ENCODE results near the gene BLOC1S4.

The BLOC1S4 gene

DNA sequence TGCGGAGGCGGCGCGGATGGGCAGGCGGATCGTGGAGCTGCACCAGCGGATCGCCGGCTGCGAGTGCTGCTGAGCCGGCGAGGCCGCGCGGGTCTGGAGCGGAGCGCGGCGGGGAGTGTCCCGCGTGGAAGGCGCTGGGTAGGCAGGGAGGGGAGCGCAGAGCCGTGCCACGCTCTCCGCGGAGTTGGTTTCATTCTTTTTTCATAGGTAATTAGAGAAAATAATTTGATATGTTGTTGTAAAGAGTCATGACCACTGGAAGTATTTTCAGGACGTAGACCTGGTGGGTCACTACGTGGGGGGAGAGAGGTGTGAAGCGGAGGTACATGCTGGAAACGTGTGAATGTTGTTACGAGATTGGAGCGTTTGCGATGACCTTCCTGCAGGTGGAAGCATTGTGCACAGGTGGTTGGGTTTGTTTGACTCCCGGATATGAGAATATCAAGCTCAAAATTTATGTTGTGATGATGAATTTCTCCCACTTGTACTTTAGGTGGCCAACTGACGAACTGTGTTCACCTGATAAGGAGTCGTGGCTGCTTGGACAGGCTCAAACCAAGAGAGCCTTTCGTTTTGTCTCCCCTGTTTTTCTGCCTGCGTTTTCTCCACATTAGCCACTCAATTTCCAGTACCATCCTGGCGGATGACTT is 41.3 kb upstream of the BLOC1S4 start:
- DNase-seq (ENCODE audit: low read depth) = peak; percentile 42
- peak overlapping the region; percentile 51 for H3K4me3 ChIP-seq (ENCODE audit: control insufficient read depth, low read depth, low read length)
- TF ChIP-seq, protein P1, sequence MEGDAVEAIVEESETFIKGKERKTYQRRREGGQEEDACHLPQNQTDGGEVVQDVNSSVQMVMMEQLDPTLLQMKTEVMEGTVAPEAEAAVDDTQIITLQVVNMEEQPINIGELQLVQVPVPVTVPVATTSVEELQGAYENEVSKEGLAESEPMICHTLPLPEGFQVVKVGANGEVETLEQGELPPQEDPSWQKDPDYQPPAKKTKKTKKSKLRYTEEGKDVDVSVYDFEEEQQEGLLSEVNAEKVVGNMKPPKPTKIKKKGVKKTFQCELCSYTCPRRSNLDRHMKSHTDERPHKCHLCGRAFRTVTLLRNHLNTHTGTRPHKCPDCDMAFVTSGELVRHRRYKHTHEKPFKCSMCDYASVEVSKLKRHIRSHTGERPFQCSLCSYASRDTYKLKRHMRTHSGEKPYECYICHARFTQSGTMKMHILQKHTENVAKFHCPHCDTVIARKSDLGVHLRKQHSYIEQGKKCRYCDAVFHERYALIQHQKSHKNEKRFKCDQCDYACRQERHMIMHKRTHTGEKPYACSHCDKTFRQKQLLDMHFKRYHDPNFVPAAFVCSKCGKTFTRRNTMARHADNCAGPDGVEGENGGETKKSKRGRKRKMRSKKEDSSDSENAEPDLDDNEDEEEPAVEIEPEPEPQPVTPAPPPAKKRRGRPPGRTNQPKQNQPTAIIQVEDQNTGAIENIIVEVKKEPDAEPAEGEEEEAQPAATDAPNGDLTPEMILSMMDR (conservative IDR thresholded peaks at IDR 0.05; ENCODE audit: control insufficient read depth, insufficient read depth, low read depth, low read length) = peak; percentile 32

DNA sequence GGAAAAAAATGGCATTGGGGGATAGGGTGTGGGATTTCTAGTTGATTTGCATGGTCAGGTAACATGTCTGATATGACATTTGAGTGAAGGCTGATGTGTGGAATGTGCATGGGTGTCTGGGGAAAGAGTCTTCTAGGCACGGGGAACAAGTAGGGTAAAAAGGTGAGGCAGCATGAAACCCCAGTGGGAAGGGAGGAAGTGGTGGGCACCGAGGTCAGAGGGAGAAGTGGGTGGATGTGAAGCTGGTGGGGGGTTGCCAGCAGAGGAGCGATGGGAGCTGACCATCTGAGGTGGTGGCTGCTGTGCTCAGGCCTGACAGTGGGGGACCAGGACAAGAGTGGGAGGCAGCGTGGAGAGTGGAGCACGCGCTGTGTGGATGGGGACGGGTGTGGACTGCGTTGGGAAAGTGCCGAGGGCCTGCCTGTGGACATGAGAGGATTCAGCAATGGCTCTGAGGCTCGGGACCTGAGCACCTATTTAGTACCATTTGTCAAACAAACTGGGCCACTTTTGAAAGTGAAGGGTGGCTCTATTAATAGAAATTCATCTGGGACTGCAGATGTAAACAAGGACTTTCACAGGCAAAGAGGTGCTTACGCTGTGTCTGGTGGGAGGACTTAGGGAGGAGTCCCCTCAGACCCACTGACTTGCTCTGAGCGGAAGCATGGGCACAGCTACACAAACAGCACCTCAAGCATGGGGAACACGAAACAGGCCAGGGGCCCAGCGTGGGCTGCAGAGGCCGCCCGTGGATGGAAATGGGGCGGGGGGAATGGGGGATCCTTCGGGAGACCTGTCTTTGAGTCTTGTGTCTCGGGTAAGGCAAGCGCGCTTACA is 39.0 kb upstream of the BLOC1S4 start:
- no peak for DNase-seq (ENCODE audit: low read depth)
- H3K4me3 ChIP-seq (ENCODE audit: control insufficient read depth, low read depth, low read length) = no peak overlapping the region
- TF ChIP-seq, protein P1 (conservative IDR thresholded peaks at IDR 0.05; ENCODE audit: control insufficient read depth, insufficient read depth, low read depth, low read length) = no peak

DNA sequence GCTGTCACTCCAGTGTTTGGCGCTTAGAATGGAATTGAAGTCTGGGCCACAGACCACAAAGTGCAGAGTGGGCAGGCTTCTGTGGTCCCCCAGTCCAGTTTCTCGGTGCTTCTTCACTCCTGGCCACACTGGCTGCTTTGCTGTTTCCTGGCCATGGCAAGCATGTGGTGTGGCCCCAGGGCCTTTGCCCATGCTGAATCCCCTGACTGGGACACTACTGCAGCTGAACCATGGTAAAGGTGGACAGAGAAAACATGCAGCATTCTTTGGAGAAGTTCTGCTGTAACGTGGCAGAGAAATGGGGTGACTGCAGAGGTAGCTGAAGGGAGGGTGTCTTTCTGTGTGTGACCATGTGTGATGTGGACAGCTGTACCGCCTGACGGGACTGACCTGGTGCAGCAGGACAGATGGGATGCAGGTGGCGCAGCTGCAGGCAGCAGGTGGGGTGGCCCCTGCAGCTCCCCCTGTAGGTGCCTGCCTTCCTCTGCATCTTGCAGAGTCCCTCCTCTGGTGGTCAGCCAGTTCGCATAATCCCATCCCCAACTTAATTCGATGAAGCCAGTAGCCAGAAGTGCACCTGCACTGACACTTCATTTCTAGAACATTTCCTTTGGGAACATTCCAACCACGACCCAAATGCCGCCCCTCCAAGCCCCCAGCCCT is 35.5 kb upstream of the BLOC1S4 start:
- DNase-seq (ENCODE audit: low read depth) = no peak
- TF ChIP-seq, protein P1 (conservative IDR thresholded peaks at IDR 0.05; ENCODE audit: control insufficient read depth, insufficient read depth, low read depth, low read length) = no peak

DNA sequence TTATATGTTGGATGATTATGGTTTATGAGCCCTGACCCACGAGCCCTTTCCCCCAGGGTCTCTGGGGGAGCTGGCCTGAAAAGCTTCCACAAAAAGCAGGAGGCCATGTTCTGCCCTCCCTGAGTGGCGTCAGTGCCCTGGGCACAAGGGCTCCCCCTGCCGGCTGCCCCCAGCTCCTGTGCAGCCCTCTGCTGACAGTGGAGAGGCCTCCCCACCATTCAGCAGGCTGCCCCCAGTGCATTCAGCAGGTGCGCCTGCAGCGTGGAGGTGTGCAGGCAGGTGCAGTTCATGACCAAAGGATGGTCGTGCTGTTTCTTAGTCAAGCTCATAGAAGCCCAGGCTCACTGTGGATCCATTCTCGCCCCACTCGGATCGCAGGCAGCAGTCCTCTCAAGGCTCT is 34.8 kb upstream of the BLOC1S4 start:
- no peak overlapping the region for H3K4me3 ChIP-seq (ENCODE audit: control insufficient read depth, low read depth, low read length)
- TF ChIP-seq, protein P1 (conservative IDR thresholded peaks at IDR 0.05; ENCODE audit: control insufficient read depth, insufficient read depth, low read depth, low read length) = no peak
- no peak for DNase-seq (ENCODE audit: low read depth)

More for the DNA sequence above, 35.5 kb upstream of the BLOC1S4 start:
- H3K4me3 ChIP-seq (ENCODE audit: control insufficient read depth, low read depth, low read length) = no peak overlapping the region

DNA sequence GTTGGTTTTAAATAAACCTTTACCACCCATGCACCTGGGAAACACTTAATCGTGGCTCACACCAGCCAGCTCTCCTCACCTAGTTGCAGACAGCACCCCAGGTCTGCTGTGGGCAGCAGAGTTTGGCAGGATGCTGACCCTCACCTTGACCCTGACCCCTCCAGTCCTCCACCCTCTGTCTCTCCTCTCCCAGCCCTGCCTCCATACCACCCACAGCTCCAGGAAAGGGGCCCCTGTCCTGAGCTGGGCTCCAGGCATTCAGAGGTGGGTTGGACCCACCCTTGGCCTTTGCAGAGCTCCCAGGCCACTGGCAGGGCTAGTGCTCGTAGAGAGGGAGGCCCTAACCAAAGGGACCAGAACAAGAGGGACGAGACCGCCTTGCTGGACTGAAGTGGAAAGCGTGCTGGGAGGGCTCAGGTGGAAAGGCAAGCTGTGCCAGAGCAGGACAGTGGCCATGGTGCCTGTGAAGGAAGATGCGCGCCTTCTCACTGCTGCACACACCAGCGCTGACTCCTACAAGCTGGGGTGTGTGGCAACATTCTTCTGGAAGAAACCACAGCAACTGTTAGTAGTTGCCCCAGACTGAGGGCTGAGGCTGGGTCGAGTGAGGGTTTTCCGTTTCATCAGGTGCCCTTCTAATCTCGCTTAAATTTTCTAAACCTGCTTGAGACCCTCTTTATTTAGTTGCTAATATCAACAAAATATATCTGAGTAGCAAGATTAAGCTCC is 32.9 kb upstream of the BLOC1S4 start:
- TF ChIP-seq, protein P1 (conservative IDR thresholded peaks at IDR 0.05; ENCODE audit: control insufficient read depth, insufficient read depth, low read depth, low read length) = no peak
- no peak for DNase-seq (ENCODE audit: low read depth)

DNA sequence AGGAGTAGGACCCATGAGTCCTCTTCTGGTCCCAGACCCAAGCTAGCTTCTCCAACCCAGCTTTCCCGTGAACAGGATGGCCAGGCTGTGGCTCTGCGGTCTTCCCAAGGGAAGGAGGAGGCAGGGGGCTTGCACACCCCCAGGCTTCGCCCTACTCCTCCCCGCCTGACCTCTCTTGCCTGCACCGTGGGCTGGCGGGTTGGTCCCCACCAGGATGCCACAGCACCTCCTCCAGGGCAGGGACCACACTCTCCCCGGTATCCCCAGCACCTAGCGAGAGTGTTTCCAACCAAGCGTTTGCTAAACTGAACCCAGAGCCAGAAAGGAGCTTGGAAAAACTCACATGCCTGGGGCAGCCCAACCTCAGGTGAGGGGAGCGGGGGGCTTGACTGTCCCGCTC is 31.3 kb upstream of the BLOC1S4 start:
- TF ChIP-seq, protein P1 (conservative IDR thresholded peaks at IDR 0.05; ENCODE audit: control insufficient read depth, insufficient read depth, low read depth, low read length) = no peak
- no peak overlapping the region for H3K4me3 ChIP-seq (ENCODE audit: control insufficient read depth, low read depth, low read length)

More for the DNA sequence above, 32.9 kb upstream of the BLOC1S4 start:
- no peak overlapping the region for H3K4me3 ChIP-seq (ENCODE audit: control insufficient read depth, low read depth, low read length)

More for the DNA sequence above, 31.3 kb upstream of the BLOC1S4 start:
- DNase-seq (ENCODE audit: low read depth) = no peak

All from fibroblast of mammary gland (primary cell).